ENCODE measurements around the gene CBX8.

CBX8 gene

GRCh38 chr17:79842136-79842655 lies 45.3 kb upstream of the CBX8 start:
- H2AFZ ChIP-seq (ENCODE audit: low read depth, low read length, severe bottlenecking), result no peak overlapping the region
- no peaks in the 10 kb centered on the region for H4K20me1 ChIP-seq (ENCODE audit: low read depth, low read length)
- H3K4me3 ChIP-seq (ENCODE audit: insufficient read depth, low read length, poor library complexity, severe bottlenecking), result no peak overlapping the region
- no peaks in the 10 kb centered on the region for H3K27me3 ChIP-seq (ENCODE audit: low read length)
- TF ChIP-seq CTCF (IDR thresholded peaks at IDR 0.05; ENCODE audit: insufficient read depth, low read length, poor library complexity, severe bottlenecking) (no peak), EZH2phosphoT487 (conservative IDR thresholded peaks at IDR 0.05; ENCODE audit: low read length) (no peak)
- no peaks in the 10 kb centered on the region for H3K9me3 ChIP-seq (ENCODE audit: insufficient read depth, low read length)
- peaks cover 11% of the 10 kb centered on the region for H3F3A ChIP-seq (ENCODE audit: insufficient read depth)
- peaks cover 11% of the 10 kb centered on the region for H3K79me2 ChIP-seq (ENCODE audit: insufficient read depth, low read length)
- no peaks in the 10 kb centered on the region for H3K36me3 ChIP-seq (ENCODE audit: low read length)
- H3K27ac ChIP-seq (ENCODE audit: low read depth, low read length), result no peak overlapping the region
- H3K4me2 ChIP-seq (ENCODE audit: low read depth, low read length, poor library complexity, severe bottlenecking), result no peak overlapping the region
- H3K9me2 ChIP-seq (replicated peaks; ENCODE audit: insufficient read depth, low read length), result no peaks in the 10 kb centered on the region
- no peak overlapping the region for H3K9ac ChIP-seq (ENCODE audit: low read length)

- H3K27me3 ChIP-seq (ENCODE audit: low read length), result no peaks in the 10 kb centered on the region
- H3K9me2 ChIP-seq (replicated peaks; ENCODE audit: insufficient read depth, low read length), result no peaks in the 10 kb centered on the region
- no peaks in the 10 kb centered on the region for H3K9me3 ChIP-seq (ENCODE audit: insufficient read depth, low read length)
- TF ChIP-seq CTCF (IDR thresholded peaks at IDR 0.05; ENCODE audit: insufficient read depth, low read length, poor library complexity, severe bottlenecking) (no peak), EZH2phosphoT487 (conservative IDR thresholded peaks at IDR 0.05; ENCODE audit: low read length) (no peak)
- no peak overlapping the region for H3K9ac ChIP-seq (ENCODE audit: low read length)
- peaks cover 13% of the 10 kb centered on the region for H3K79me2 ChIP-seq (ENCODE audit: insufficient read depth, low read length)
- no peak overlapping the region for H3K4me3 ChIP-seq (ENCODE audit: insufficient read depth, low read length, poor library complexity, severe bottlenecking)
- H2AFZ ChIP-seq (ENCODE audit: low read depth, low read length, severe bottlenecking), result no peak overlapping the region
- H3K27ac ChIP-seq (ENCODE audit: low read depth, low read length), result no peak overlapping the region
- peaks cover 1% of the 10 kb centered on the region; the same call in 1 of the 2 replicates for H4K20me1 ChIP-seq (ENCODE audit: low read depth, low read length)
- H3F3A ChIP-seq (ENCODE audit: insufficient read depth), result peaks cover 14% of the 10 kb centered on the region
- H3K36me3 ChIP-seq (ENCODE audit: low read length), result no peaks in the 10 kb centered on the region
- no peak overlapping the region for H3K4me2 ChIP-seq (ENCODE audit: low read depth, low read length, poor library complexity, severe bottlenecking)
Observed at GRCh38 chr17:79841369-79842135, 44.7 kb upstream of the CBX8 start.

- H3K27ac ChIP-seq (ENCODE audit: low read depth, low read length), result no peak overlapping the region
- no peak for TF ChIP-seq EZH2phosphoT487 (conservative IDR thresholded peaks at IDR 0.05; ENCODE audit: low read length)
- TF ChIP-seq CTCF (IDR thresholded peaks at IDR 0.05; ENCODE audit: insufficient read depth, low read length, poor library complexity, severe bottlenecking), result no peak
- peaks cover 7% of the 10 kb centered on the region; the same call in 1 of the 2 replicates for H4K20me1 ChIP-seq (ENCODE audit: low read depth, low read length)
- no peak overlapping the region for H3K9ac ChIP-seq (ENCODE audit: low read length)
- no peaks in the 10 kb centered on the region for H3K36me3 ChIP-seq (ENCODE audit: low read length)
- H3K79me2 ChIP-seq (ENCODE audit: insufficient read depth, low read length), result peaks cover 19% of the 10 kb centered on the region
- H3F3A ChIP-seq (ENCODE audit: insufficient read depth), result peaks cover 14% of the 10 kb centered on the region
- H3K27me3 ChIP-seq (ENCODE audit: low read length), result no peaks in the 10 kb centered on the region
- H3K4me2 ChIP-seq (ENCODE audit: low read depth, low read length, poor library complexity, severe bottlenecking), result no peak overlapping the region
- H3K9me2 ChIP-seq (replicated peaks; ENCODE audit: insufficient read depth, low read length), result no peaks in the 10 kb centered on the region
- H3K9me3 ChIP-seq (ENCODE audit: insufficient read depth, low read length), result no peaks in the 10 kb centered on the region
- H2AFZ ChIP-seq (ENCODE audit: low read depth, low read length, severe bottlenecking), result no peak overlapping the region
- H3K4me3 ChIP-seq (ENCODE audit: insufficient read depth, low read length, poor library complexity, severe bottlenecking), result no peak overlapping the region
Observed at GRCh38 chr17:79840989-79841286, 44.1 kb upstream of the CBX8 start.
